ENCODE measurements around the gene BRSK2.

Gene BRSK2

DNA sequence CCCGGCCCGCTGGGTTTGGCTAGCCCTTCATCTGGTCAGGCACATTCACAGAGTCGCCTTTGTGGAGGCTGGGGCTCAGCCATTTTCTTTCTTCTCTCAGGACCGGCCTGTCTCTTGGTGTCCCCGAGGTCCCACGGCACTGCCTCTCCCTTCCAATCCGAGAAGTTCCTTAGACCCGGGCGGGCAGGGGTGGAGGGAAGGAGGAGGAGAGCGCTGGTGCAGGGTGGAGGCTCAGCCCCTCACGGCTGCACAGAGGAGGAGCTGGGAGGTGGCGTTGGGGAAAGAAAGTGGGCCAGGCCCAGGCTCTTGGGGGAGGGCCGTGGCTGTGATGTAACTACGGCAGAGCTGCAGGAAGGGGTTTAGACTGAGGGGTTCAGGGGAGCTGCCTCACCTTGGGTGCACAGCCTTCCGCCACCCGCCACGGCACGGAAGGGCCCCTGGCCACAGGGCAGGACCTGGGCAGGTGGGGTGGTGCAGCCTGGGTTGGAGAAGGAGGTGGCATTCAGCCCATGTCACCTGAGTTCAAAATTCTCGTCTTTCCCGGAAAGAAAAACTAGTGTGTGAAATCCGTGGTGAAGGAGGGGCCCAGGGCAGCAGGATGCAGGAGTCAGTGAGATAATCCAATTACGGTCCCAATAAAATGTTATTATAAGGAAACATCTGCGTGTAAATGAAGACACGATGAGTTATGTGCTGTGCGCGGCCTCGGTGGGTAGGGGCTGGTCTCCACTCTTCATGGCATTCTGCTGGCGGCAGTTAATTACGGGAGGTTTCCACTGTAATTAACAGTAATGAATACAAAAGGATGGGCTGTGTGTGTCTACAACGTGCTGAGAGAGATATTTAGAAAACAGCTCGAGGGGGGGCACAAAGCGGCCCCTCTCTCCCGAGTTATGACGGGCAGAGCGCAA is 1.7 kb downstream of the BRSK2 start:
- H3K4me1 Mint-ChIP-seq = no peaks in the 10 kb centered on the region
- H3K27ac Mint-ChIP-seq = no peak overlapping the region
- peaks cover 57% of the 10 kb centered on the region for H3K27me3 Mint-ChIP-seq (ENCODE audit: low read depth, poor library complexity)
- no peaks in the 10 kb centered on the region for H3K36me3 Mint-ChIP-seq (ENCODE audit: low read depth)
- DNase-seq = no peak
- H3K9me3 Mint-ChIP-seq = peaks cover 8% of the 10 kb centered on the region
- peak overlapping the region; percentile 11 for H3K4me3 Mint-ChIP-seq
- TF ChIP-seq, protein P1, sequence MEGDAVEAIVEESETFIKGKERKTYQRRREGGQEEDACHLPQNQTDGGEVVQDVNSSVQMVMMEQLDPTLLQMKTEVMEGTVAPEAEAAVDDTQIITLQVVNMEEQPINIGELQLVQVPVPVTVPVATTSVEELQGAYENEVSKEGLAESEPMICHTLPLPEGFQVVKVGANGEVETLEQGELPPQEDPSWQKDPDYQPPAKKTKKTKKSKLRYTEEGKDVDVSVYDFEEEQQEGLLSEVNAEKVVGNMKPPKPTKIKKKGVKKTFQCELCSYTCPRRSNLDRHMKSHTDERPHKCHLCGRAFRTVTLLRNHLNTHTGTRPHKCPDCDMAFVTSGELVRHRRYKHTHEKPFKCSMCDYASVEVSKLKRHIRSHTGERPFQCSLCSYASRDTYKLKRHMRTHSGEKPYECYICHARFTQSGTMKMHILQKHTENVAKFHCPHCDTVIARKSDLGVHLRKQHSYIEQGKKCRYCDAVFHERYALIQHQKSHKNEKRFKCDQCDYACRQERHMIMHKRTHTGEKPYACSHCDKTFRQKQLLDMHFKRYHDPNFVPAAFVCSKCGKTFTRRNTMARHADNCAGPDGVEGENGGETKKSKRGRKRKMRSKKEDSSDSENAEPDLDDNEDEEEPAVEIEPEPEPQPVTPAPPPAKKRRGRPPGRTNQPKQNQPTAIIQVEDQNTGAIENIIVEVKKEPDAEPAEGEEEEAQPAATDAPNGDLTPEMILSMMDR (IDR thresholded peaks at IDR 0.05) = no peak

DNA sequence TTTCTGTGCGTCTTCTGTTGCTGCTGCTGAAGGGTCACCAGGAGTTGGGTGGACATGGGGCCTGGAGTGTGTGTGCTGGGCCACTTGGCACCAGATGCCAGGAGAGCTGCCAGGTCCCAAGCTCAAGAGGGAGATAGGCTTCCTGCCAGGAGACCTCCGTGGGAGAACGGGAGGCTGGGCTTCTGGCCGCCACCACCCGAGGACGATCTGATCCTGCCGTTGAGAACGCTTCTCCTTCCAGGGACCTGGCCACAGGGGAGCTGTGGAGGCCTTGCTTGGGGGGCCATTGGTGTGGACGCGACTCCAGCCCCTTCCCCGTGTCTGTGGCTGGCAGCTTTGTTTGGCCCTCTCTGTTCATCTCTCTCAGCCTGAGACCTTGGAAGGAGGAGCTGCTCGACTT is 2.4 kb downstream of the BRSK2 start:
- DNase-seq = no peak
- peaks cover 51% of the 10 kb centered on the region for H3K27me3 Mint-ChIP-seq (ENCODE audit: low read depth, poor library complexity)
- TF ChIP-seq, protein P1 (IDR thresholded peaks at IDR 0.05) = no peak
- H3K4me1 Mint-ChIP-seq = no peaks in the 10 kb centered on the region
- peaks cover 8% of the 10 kb centered on the region for H3K9me3 Mint-ChIP-seq
- H3K36me3 Mint-ChIP-seq (ENCODE audit: low read depth) = no peaks in the 10 kb centered on the region
- no peak overlapping the region for H3K4me3 Mint-ChIP-seq
- no peak overlapping the region for H3K27ac Mint-ChIP-seq

GRCh38 chr11:1392561-1392960 is 2.8 kb downstream of the BRSK2 start:
- no peak overlapping the region for H3K27ac Mint-ChIP-seq
- DNase-seq = no peak
- H3K27me3 Mint-ChIP-seq (ENCODE audit: low read depth, poor library complexity) = peaks cover 47% of the 10 kb centered on the region
- H3K36me3 Mint-ChIP-seq (ENCODE audit: low read depth) = no peaks in the 10 kb centered on the region
- H3K9me3 Mint-ChIP-seq = peaks cover 8% of the 10 kb centered on the region
- no peaks in the 10 kb centered on the region for H3K4me1 Mint-ChIP-seq
- TF ChIP-seq, protein P1 (IDR thresholded peaks at IDR 0.05) = no peak
- H3K4me3 Mint-ChIP-seq = no peak overlapping the region

GRCh38 chr11:1393038-1393710 is 3.4 kb downstream of the BRSK2 start:
- TF ChIP-seq, protein P1 (IDR thresholded peaks at IDR 0.05) = no peak
- no peak overlapping the region for H3K27ac Mint-ChIP-seq
- no peak for DNase-seq
- H3K27me3 Mint-ChIP-seq (ENCODE audit: low read depth, poor library complexity) = peaks cover 41% of the 10 kb centered on the region
- H3K4me1 Mint-ChIP-seq = no peaks in the 10 kb centered on the region
- no peak overlapping the region for H3K4me3 Mint-ChIP-seq
- no peaks in the 10 kb centered on the region for H3K36me3 Mint-ChIP-seq (ENCODE audit: low read depth)
- H3K9me3 Mint-ChIP-seq = peaks cover 8% of the 10 kb centered on the region

DNA sequence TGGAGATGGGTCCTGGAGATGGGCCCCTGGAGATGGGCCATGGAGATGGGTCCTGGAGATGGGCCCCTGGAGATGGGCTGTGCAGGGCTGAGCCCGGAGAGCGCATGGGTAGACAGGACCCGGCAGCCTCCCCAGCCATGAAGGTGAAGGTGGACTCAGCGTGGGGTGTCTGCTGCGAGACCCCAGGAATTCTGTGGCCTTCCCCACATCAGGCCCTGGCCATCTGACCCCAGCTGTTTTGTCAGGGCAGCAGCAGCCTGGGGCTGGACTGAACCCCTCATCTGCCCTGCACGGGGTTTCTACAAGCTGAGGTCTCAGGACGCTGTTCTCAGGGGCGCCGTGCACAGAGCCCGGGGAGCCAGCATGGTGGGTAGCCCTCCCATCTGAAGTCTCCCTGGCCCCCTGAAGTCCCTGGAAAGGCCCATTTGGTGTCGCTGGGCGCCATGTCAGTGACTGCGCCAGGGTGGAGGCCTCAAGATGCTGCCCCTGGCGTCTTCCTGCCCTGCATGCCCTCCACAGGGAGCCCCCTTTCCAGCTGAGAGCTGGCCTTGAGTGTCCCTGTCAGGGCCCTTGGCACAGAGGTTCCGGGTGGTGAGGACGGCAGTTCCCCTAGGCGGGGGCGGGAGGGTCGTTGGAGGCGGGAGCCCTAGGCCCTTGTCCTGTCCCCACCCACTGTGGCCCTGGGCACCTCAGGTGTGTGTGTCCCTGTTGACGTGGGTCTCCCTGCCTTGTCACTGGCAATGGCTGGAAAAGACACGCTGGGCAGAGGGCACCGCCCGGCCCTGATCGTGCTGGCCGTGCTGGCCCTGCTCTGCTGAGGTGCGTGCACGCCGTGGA is 5.4 kb downstream of the BRSK2 start:
- TF ChIP-seq, protein P1 (IDR thresholded peaks at IDR 0.05) = no peak
- Mint-ChIP-seq H3K27me3 (ENCODE audit: low read depth, poor library complexity) (peaks cover 30% of the 10 kb centered on the region), H3K4me1 (no peaks in the 10 kb centered on the region), H3K9me3 (peaks cover 8% of the 10 kb centered on the region), H3K36me3 (ENCODE audit: low read depth) (no peaks in the 10 kb centered on the region), H3K4me3 (no peak overlapping the region), H3K27ac (no peak overlapping the region)
- DNase-seq = no peak

Measured in nephron progenitor cell (in vitro differentiated cells).